Fibroblast of mammary gland (primary cell): ENCODE data around the gene TMEM266.

ENCODE experiments used
- DNase-seq: peaks from one replicate; pipeline ENCODE4 v3.0.0-alpha.2; 2010; ENCODE audit warnings: low read depth
- H3K4me3 ChIP-seq: 2 replicates; pipeline ENCODE4 v1.5.1; 2011; ENCODE audit warnings: low read depth, mild to moderate bottlenecking, low read length, moderate library complexity; ENCODE audit not compliant: control insufficient read depth
- TF ChIP-seq, protein P1 (sequence below): conservative IDR thresholded peaks from 2 replicates; pipeline ENCODE4 v1.5.1; 2011; ENCODE audit warnings: low read depth, low read length, inconsistent platforms; ENCODE audit not compliant: control insufficient read depth, insufficient read depth

Gene TMEM266

DNA sequence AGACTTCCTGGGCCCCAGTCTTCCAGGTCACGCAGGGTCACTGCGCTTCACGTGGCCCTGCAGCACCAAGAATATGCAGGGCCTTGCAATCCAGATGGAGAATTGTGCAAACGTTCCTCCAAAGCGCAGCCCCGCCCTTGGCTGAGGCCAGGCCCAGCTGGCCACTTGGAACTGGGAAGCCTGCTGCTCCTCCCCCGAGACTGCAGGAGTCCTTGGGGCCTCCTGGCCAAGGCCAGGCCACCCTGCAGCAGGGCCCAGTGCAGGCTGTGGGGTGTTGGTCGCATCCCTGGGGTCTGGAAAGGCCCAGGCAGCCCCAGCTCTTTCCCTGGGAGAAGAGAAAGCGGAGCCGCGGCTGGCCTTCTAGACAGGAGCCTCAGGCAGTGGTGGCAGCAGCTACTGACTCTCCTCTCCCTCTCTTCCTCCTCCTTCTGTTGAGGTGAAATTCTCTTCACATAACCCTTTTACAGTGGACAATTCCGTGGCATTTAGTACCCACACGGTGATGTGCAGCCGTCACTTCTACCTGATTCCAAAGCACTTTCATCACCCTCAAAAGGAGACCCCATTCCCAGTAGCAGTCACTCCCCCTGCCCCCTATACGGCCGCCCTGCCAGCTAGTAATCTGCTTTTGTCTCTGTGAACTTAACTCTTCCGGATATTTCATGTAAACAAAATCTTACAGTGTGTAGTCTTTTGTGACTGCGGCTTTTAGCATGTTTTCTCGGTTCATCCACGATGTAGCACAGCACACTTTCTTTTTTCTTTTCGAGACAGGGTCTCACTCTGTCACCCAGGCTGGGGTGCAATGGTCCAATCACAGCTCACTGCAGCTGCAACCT, 103.9 kb downstream of the TMEM266 start:
- peak; percentile 77 for DNase-seq
- TF ChIP-seq, protein P1, sequence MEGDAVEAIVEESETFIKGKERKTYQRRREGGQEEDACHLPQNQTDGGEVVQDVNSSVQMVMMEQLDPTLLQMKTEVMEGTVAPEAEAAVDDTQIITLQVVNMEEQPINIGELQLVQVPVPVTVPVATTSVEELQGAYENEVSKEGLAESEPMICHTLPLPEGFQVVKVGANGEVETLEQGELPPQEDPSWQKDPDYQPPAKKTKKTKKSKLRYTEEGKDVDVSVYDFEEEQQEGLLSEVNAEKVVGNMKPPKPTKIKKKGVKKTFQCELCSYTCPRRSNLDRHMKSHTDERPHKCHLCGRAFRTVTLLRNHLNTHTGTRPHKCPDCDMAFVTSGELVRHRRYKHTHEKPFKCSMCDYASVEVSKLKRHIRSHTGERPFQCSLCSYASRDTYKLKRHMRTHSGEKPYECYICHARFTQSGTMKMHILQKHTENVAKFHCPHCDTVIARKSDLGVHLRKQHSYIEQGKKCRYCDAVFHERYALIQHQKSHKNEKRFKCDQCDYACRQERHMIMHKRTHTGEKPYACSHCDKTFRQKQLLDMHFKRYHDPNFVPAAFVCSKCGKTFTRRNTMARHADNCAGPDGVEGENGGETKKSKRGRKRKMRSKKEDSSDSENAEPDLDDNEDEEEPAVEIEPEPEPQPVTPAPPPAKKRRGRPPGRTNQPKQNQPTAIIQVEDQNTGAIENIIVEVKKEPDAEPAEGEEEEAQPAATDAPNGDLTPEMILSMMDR = no peak
- no peak overlapping the region for H3K4me3 ChIP-seq

DNA sequence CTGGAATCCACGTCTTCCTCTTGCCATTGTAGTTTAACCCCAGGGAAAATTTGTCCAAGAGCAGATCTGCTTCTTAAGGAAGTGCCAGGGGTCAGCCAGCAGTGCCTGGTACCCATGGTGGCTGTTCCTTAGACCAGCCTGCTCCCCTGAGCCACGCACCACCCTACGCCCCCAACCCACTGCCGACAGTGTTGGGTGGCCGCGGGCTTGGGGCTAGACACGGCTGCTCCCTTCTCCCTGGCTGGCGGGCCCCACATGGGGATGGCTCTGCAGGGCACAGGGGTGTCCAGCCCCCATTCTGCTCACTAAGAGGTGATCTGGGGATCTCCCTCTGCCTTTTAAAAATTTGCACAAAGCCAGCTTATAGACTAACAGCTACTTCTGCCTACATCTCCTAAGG, 104.8 kb downstream of the TMEM266 start:
- H3K4me3 ChIP-seq = no peak overlapping the region
- TF ChIP-seq, protein P1 = no peak
- no peak for DNase-seq

- TF ChIP-seq, protein P1 = no peak
- DNase-seq = no peak
- H3K4me3 ChIP-seq = no peak overlapping the region
Observed at GRCh38 chr15:76165951-76166350, 106.2 kb downstream of the TMEM266 start.

GRCh38 chr15:76168237-76168984, 108.6 kb downstream of the TMEM266 start:
- TF ChIP-seq, protein P1 = no peak

DNA sequence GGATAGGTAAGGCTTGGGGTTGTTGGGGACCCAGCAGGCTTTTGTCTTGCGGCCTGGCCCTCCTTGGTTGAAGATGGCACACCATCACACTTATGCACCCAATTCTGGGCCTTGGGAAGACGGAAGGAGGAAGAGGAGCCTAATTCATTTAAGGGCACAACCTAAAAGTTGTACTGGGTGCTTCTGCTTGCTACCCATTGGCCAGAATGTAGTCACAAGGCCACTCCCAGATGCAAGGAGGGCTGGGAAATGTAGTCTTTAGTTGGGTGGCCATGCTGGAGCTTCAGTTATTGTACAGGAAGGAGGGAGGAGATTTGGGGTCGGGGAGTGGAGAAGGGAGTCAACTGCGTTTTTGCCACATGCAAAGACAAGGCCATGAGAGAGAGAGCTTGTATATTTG, 109.2 kb downstream of the TMEM266 start:
- peak; percentile 36 for DNase-seq
- TF ChIP-seq, protein P1 = no peak
- no peak overlapping the region for H3K4me3 ChIP-seq

More at GRCh38 chr15:76168237-76168984, 108.6 kb downstream of the TMEM266 start:
- H3K4me3 ChIP-seq = no peak overlapping the region
- DNase-seq = no peak

DNA sequence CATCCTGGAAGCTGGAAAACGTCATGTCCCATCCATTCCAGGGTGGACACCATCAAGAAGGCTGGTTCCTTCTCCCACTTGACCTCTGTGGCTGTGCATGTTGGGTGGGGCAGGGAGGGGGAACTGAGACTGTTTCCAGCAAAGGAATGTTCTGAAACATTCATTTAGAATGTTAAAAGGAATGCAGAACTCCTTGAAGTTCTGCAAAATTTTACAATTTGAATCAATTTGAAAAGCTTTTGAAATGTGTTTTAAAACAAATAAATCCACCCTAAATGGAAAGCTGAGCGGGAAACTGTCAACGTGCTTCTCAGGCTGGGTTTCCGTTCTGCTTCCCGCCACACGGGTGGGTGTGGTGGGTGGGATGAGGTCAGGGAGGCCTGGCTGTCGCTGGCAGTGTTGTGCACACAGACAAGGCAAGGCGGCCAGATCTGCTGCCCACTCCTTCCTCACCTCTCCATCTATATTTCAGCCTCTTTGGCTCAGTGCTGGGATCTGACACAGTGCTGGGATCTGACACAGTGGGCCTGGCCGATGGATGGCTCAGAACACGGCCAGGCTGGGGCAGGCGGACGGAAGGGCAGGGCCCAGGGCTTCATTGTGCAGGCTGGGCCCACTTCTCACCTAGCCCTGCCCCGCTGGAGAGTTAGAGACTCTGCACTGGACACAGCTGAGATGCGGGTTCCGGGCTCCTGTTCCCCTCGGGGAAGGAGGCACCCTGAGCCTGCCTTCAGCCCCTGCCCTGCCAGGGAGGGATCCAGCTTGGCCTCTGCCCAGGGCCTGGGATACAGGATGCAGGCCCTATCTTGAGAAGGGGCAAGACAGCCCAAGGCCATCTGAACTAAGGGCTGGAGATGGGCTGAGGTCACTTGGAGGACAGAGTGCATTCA, 110.4 kb downstream of the TMEM266 start:
- no peak overlapping the region for H3K4me3 ChIP-seq
- DNase-seq = no peak
- TF ChIP-seq, protein P1 = no peak
